ENCODE data around the gene PIGS.
A peak's percentile ranks its signal among the peaks of the same experiment; 100 is the strongest.
"Not testable (repeated sequence)": the region's sequence is repeated elsewhere in the genome, so short reads cannot be mapped to it uniquely, and the experiment has no call there.

PIGS gene

DNA sequence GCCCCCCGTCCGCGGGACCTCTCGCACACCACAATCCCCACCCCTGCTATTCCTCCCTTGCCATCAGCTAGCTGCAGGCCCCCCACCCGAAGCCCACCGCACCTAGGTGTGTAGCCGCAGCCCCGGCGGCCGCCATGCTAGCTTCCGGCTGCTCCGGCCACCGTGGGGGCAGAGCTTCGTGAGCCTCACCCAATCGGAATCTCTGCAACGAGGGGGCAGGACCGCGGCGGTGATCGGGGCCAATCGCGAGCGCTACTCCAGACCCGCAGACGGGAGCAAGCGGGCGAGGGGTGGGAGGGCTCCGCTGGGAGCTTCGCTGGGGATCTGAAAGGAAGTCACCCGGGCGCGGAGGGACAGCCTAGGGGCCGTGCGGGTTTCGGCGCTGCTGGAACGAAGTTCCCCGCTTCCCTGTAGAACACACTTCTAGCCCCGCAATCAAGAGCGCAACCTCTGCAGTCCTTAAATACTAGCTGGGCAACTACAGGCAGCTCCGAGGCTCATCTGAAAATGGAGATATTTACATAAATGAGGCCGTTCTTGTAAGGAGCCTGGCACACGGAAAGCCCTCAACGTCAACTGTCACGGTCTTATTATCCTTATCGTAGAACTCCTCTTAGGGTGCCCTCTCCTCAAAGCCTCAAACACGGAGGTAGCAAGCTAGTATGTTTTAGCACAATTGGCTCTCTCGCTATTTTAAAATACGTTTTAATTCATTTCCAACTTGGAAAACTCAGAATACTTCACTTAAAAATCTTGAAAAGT lies at the start of gene PIGS:
TSS of gene PIGS (minus strand) at position 164 of the 762 bp plus-strand sequence. CDS start at position 136, 28 bp downstream.
- DNase-seq, result peak; percentile 96

DNA sequence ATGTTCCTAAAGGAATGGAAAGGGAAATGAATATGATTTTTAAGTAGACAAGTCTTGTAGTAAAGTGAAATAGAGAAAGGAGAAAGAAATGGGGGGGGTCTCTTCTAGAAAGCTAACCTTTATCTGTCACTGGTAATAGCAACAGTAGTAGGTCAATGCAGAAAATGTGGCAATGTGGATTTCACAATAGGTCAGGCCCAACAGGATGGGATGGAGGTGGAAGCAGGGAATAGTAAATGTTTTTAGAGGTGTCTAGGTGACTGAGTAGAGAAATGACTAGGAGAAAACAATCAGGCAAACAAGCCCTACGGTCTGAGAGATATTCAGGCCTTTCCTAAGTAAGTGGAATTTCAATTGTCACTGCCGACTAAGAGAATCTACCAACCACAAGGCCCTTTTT lies 48.7 kb upstream of the PIGS start:
- no peak for DNase-seq

- no peak for DNase-seq
Observed at GRCh38 chr17:28618464-28618863, 47.1 kb upstream of the PIGS start.

GRCh38 chr17:28616281-28616680 lies 45.0 kb upstream of the PIGS start:
- DNase-seq, result no peak

GRCh38 chr17:28615260-28615940 lies 44.1 kb upstream of the PIGS start:
- no peak for DNase-seq

DNA sequence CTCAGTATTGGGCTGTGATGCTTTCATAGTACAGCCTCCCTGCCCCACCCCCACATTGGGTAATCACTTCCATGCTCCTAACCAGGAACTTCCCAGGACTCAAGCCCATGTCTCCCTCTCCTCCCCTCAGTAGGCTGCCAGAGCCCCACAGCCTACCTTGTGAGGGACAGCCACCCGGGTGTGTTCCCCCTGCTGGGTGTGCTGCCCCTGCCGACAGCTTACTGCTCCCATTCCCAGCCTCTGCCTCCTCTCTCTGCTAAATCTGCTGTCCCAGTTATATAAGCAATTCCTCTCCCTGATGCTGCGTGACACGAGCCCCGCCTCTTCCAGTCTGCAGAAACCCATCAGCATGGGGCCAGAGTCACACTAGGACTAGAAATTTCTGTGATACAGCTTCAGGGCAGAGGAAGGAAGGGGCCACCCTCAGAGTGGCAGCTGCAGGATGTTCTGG lies 42.6 kb upstream of the PIGS start, which contains the start of gene RSKR:
TSS of gene RSKR (minus strand) at position 255 of the 451 bp plus-strand sequence. CDS start at position 231, 24 bp downstream.
- no peak for DNase-seq

DNA sequence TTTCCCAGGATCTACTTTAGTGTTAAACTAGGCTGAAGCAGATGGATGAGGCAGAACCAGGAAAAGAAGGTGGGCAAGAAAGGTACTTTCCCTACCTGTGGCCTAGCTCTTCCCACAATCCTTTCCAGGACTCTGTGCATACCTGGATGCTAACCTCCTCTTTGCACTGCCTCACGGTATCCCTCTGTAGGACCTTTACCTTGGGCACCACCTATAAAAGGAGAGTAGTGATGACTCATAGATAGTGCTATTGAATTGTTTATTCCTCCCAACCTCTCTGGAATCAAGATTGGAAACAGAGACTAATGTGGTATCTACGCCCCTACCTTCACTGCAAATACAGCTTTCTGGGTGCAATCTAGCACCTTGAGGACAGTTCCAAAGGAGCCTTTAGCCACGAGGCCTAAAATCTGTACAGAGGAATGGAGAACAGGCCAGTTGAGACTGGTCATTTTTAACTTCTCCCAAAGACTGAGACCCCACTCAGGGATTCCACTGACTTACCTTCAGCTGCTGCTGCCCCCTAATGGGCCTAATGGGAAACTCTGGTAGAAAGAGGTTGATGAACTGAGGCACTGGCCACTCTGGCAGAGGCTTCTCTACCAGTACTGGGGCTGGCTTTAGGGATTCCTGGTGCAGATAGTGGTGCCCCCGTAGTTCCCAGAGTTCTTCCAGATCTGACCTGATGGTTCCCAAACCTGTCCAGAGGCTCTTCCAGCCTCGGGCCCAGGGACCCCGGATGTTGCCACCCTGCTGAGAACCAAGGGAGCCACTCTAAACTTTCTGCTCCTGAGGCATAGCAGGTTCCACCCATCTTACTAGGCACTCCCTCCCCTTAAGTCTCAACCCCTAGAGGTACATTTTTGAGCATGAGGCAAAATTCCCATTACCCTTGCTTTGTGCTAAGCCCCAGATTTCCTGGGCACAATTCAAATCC lies 41.9 kb upstream of the PIGS start:
- DNase-seq, result peak; percentile 24

- no peak for DNase-seq
Observed at GRCh38 chr17:28612531-28612930, 41.2 kb upstream of the PIGS start.

DNA sequence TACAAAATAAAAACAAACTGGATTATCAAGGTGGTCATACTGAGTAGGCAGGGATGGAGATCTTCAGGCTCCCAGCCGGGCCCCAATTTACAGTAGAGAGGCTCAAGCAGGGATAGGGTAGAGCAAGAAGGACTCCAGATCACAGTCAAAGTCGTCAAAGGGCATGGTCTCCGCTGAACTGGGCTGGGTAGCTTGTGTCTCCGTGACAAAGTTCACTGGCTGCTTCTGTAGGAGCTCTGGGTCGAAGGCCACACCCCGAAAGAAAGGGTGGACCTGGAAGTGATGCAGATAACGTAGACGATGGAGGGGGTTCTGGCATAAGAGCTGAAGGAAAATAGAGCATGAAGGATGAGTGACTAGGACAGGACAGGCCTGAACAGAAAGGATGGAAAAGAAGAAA lies 39.1 kb upstream of the PIGS start:
- DNase-seq, result no peak

DNA sequence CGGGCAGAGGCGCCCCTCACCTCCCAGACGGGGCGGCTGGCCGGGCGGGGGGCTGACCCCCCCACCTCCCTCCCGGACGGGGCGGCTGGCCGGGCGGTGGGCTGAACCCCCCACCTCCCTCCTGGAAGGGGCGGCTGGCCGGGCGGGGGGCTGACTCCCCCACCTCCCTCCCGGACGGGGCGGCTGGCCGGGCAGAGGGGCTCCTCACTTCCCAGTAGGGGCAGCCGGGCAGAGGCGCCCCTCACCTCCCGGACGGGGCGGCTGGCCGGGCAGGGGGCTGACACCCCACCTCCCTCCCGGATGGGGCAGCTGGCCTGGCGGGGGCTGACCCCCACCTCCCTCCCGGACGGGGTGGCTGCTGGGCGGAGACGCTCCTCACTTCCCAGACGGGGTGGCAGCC lies 32.7 kb upstream of the PIGS start:
- not testable (repeated sequence) for DNase-seq

DNA sequence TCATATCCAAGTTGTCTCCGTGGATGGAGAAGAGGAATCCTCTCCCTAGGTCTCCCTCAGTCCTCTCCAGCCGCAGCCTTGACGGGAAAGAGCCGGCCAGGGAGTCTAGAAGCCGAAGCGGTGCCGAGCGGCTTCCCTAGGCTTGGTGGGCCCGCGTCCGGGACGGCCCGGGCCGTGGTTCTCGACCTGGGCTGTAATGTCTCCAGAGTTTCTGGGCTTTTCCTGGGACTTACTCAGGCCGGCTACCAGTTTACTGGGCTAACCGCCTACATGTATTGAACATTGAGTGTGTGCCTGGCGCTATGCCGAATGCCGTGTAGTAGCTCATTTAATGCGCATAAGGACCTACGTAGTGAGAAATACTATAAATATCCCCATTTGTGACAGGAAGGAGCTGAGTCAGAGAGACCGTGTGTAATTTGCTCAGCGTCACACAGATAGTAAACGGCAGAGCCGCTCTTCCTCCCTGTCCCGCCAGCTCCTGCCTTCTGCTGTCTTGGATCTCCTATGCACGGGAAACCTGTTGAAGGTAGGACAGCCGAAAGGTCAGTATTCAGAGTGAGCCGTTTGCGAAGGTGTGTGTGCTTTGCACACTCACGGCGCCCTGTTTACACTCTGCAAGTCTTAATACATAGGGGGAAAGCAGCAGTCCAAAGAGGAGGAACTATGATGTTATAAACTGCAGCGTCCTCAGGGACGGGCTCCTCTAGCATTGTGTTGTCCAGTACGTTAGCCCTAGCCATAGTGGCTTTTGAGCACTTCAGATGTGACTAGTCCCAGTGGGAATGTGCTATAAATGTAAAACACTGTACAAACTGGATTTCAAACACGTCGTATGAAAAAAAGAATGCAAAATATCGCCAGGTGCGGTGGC lies 28.2 kb upstream of the PIGS start:
- DNase-seq, result peak; percentile 55

DNA sequence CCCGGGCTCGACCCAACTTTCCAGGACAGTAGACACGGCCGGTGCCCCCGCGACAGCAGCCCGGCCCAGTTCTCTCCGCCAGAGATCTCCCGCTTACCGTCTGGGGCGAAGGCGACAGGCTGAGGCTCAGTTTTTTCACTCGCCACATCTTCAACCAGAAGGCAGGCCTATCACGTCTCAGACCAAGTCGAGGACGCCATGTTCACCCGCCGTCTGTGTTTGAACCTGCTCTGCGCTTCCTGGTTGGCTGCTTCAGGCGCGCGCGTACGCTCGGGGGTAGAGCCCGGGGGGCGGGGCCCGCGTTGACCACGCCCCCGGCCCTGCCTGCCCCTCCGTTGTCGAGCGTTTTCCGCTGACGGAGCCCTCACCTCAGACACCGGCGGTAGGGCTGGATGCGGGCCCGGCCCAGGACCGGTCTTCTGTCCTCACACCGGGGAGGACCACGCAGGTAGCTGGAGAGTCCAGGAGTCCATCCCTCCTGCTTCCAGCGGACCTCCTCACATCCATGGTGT lies 27.5 kb upstream of the PIGS start, which contains the start of gene SPAG5:
TSS of gene SPAG5 (minus strand) at position 227 of the 512 bp plus-strand sequence. CDS start at position 148, 79 bp downstream.
- peak; percentile 96 for DNase-seq

- DNase-seq, result no peak
Observed at GRCh38 chr17:28598389-28598788, 27.1 kb upstream of the PIGS start.

DNA sequence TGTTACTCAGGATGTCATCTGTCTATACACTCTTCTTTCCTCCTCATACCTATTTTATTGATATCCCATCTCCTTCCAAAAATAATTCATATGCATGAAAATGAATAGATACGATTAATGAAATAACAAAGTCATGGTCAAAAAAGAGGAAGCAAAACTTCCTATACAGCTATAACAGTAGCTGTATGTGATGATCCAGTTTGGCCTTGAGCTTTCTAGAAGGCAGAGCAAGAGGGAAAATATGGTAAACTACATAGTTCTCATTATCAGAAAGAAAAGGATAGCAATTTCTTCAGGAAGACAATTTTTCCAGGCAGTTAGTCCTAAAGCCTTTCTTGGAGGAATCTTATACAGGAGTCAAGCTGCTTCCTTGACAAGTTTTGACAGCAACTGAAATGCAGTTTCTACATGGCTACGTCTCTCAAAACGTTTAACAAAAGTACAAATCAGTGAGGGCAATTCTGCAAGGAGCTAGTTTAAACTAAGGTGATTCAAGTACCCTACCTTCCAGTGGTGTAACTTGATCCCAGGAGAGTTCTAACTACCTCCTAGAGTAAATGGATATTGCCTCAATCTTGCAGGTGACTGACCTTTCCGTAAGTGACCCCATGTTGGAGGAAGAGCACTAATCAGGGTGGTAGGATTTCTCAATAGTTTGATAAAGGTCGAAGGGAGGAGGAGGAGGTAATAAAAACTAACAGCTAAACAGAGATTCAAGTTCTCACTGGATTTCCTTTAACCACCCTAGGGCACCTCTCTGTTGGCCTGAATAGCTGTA lies 26.5 kb upstream of the PIGS start:
- no peak for DNase-seq

DNA sequence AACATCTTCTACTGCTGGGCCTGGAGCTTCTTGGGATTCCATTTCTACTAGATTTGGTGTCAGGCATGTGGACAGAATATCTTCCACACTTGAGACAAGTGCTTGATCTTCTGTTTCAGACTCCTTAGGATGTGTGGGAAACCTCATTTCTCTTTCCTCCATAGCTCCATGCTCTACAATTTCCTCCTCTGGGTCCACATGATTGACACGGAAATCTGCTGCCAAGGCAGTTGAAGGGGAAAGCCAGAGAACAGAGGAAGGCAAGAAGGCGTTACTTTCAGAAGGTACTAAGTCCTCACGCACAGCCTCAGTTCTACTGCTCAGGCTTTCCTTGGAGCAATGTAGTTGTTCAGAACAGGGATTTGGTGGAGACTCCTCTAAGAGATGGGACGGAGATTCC lies 20.9 kb upstream of the PIGS start:
- DNase-seq, result no peak

DNA sequence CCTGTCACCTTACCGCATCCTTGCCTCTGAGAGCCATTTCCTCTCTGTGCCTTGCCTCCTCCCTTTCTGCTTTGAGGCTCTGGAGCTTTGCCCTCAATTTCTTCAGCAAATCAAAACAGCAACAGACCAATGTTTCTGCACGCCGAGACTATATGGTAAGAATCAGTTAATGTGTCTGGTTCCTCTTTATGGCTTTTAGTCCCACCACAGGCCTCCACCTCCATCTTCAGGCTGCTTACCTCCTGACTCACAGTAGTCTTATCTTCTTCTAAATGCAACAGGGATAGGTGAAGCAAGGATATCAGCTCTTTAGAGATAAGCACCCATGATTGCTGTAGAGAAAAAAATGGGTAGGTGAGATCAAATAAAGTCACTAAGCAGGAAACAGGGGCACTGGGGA lies 14.5 kb upstream of the PIGS start:
- no peak for DNase-seq

GRCh38 chr17:28584434-28584833 lies 13.1 kb upstream of the PIGS start:
- DNase-seq, result no peak

- DNase-seq, result no peak
Observed at GRCh38 chr17:28582513-28582912, 11.2 kb upstream of the PIGS start.

DNA sequence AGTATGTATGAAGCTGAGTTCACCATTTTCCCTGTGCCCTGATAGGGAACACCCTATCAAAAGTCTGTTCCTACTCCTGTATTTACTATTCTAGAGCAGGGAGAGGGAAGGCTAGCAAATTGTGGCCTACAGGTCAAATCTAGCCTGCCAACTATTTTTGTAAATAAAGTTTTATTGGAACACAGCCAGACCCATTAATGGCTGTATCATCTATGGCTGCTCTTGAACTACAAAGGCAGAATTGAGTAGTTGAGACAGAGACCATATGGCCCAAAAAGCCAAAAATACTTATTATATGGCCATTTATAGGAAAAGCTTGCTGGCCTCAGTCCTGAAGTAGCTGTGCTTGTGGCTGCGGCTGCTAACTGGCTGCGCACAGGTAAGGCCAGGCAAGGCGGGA lies 9.6 kb upstream of the PIGS start:
- no peak for DNase-seq

DNA sequence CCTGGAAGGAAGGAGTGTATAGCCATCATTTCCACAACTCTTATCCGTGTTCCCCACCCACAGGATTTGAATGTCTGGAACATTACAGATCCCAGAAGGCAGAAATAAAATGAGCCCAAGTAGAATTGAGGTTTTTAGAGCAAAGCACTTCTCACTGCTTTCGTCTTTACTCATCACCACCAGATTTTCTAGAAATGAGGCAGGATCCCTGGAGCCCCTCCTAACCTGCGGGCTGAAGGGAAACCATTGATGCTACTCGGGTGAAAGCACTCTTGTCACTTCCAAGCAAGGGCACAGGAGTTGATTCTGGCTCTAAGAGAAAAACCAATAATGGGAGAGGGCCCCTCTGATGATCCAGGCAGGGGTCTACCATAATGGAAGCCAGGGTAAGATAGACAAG lies 8.2 kb upstream of the PIGS start:
- DNase-seq, result no peak
